Activated CD4-positive, alpha-beta T cell treated with anti-CD3 and anti-CD28 coated beads, Interleukin-10, Interleukin-2, amounts not matched to agents 100 ng/mL and 50 ng/mL, durations not matched to agents 16 hours and 8 hours (primary cell): ENCODE measurements around the gene C1R.

Experiments
- DNase-seq: peaks from one replicate; pipeline ENCODE4 v3.0.0-alpha.2; 2020

The C1R gene

GRCh38 chr12:7096006-7096932, 4.0 kb upstream of the C1R start:
- DNase-seq: no peak

- no peak for DNase-seq
Observed at GRCh38 chr12:7093892-7094291, 1.6 kb upstream of the C1R start.

- DNase-seq: no peak
Observed at GRCh38 chr12:7093486-7093885, 1.2 kb upstream of the C1R start.

- DNase-seq: no peak
Observed at GRCh38 chr12:7092986-7093460, 778 bp upstream of the C1R start.

GRCh38 chr12:7091660-7092228, 501 bp downstream of the C1R start:
- DNase-seq: no peak

- DNase-seq: no peak
Observed at GRCh38 chr12:7091171-7091570, 1.1 kb downstream of the C1R start.

GRCh38 chr12:7090222-7090998, 1.8 kb downstream of the C1R start:
- DNase-seq: no peak

- DNase-seq: no peak
Observed at GRCh38 chr12:7089196-7089871, 2.9 kb downstream of the C1R start.

- no peak for DNase-seq
Observed at GRCh38 chr12:7083125-7083524, 9.1 kb downstream of the C1R start.

GRCh38 chr12:7081037-7081436, 11.2 kb downstream of the C1R start:
- DNase-seq: no peak

- no peak for DNase-seq
Observed at GRCh38 chr12:7079826-7080125, 12.5 kb downstream of the C1R start.

GRCh38 chr12:7078163-7078562, 14.1 kb downstream of the C1R start:
- no peak for DNase-seq

- DNase-seq: no peak
Observed at GRCh38 chr12:7076493-7076892, 15.8 kb downstream of the C1R start.

GRCh38 chr12:7075939-7076338, 16.3 kb downstream of the C1R start:
- DNase-seq: no peak

- DNase-seq: no peak
Observed at GRCh38 chr12:7075518-7075917, 16.7 kb downstream of the C1R start.

- DNase-seq: no peak
Observed at GRCh38 chr12:7073946-7074345, 18.3 kb downstream of the C1R start.

- no peak for DNase-seq
Observed at GRCh38 chr12:7072554-7072953, 19.7 kb downstream of the C1R start.

GRCh38 chr12:7072035-7072434, 20.2 kb downstream of the C1R start:
- no peak for DNase-seq

- no peak for DNase-seq
Observed at GRCh38 chr12:7069386-7069785, 22.9 kb downstream of the C1R start.

- no peak for DNase-seq
Observed at GRCh38 chr12:7068994-7069346, 23.3 kb downstream of the C1R start.

GRCh38 chr12:7068240-7068993, 23.8 kb downstream of the C1R start:
- no peak for DNase-seq

GRCh38 chr12:7067096-7067495, 25.1 kb downstream of the C1R start:
- DNase-seq: no peak

- no peak for DNase-seq
Observed at GRCh38 chr12:7066596-7066995, 25.6 kb downstream of the C1R start.
